NCI-H510A (cell line): ENCODE data around the gene CRTAC1.

ENCODE experiments used
- DNase-seq: peaks from one replicate; lab custom pipeline; 2025; lab: John Stamatoyannopoulos, UW

The CRTAC1 gene

GRCh38 chr10:97974526-97975525 is 55.6 kb downstream of the CRTAC1 start:
- DNase-seq: no peak

- no peak for DNase-seq
These were observed 56.3 kb downstream of the CRTAC1 start for GRCh38 chr10:97974100-97974499.

- DNase-seq: no peak
These were observed 60.8 kb downstream of the CRTAC1 start for GRCh38 chr10:97969538-97970079.

GRCh38 chr10:97964748-97965147 is 65.7 kb downstream of the CRTAC1 start:
- DNase-seq: no peak

GRCh38 chr10:97961945-97962344 is 68.5 kb downstream of the CRTAC1 start:
- peak; percentile 19 for DNase-seq

- DNase-seq: no peak
These were observed 70.0 kb downstream of the CRTAC1 start for GRCh38 chr10:97960269-97961056.

GRCh38 chr10:97949462-97949861 is 81.0 kb downstream of the CRTAC1 start:
- DNase-seq: no peak

- no peak for DNase-seq
These were observed 81.6 kb downstream of the CRTAC1 start for GRCh38 chr10:97948822-97949221.

- DNase-seq: no peak
These were observed 85.6 kb downstream of the CRTAC1 start for GRCh38 chr10:97944772-97945171.

GRCh38 chr10:97943294-97943693 is 87.1 kb downstream of the CRTAC1 start:
- DNase-seq: no peak

- DNase-seq: no peak
These were observed 89.9 kb downstream of the CRTAC1 start for GRCh38 chr10:97940534-97940933.

- no peak for DNase-seq
These were observed 90.9 kb downstream of the CRTAC1 start for GRCh38 chr10:97939446-97939990.

GRCh38 chr10:97937928-97938327 is 92.5 kb downstream of the CRTAC1 start:
- peak; percentile 9 for DNase-seq

- no peak for DNase-seq
These were observed 93.4 kb downstream of the CRTAC1 start for GRCh38 chr10:97937054-97937453.

GRCh38 chr10:97936126-97936525 is 94.3 kb downstream of the CRTAC1 start:
- DNase-seq: no peak

GRCh38 chr10:97932932-97933530 is 97.4 kb downstream of the CRTAC1 start:
- DNase-seq: no peak

- DNase-seq: no peak
These were observed 99.4 kb downstream of the CRTAC1 start for GRCh38 chr10:97931041-97931440.

GRCh38 chr10:97928897-97929296 is 101.5 kb downstream of the CRTAC1 start:
- DNase-seq: no peak

GRCh38 chr10:97927622-97928021 is 102.8 kb downstream of the CRTAC1 start:
- no peak for DNase-seq

- DNase-seq: no peak
These were observed 104.4 kb downstream of the CRTAC1 start for GRCh38 chr10:97926055-97926454.

GRCh38 chr10:97925308-97925938 is 105.0 kb downstream of the CRTAC1 start:
- DNase-seq: no peak
